Omental fat pad (tissue), 4 donors: Measurements from ENCODE around the gene PATE4. TPM values are rescaled to one million over a fixed set of nuclear protein-coding genes. Genes with fewer than 3 reads are reported as not detected.
"Not testable (repeated sequence)": the region's sequence is repeated elsewhere in the genome, so short reads cannot be mapped to it uniquely, and the experiment has no call there.

Experiments used
- ATAC-seq: fragments of 150-250 bp; one replicate; pipeline ENCODE4 v1.9.1; 2016; ENCODE audit warnings: mild to moderate bottlenecking, moderate library complexity; ENCODE audit not compliant: low FRiP score
- DNase-seq: peaks from one replicate; pipeline ENCODE4 v3.0.0-alpha.2; 2019; ENCODE audit warnings: low spot score
- CTCF ChIP-seq, 3 donors: fragments of 450-650 bp; IDR thresholded peaks; one replicate each; pipeline ENCODE4 v1.5.1; 2016 to 2017; ENCODE audit warnings: antibody characterized with exemption in 3 of 3, mild to moderate bottlenecking in 3 of 3, moderate library complexity in 2 of 3
- total RNA-seq, 4 donors: library from RNA; depleted of rRNA; stranded (reverse); fragments of >200 nt; gene quantifications; one replicate each; pipeline ENCODE4 v1.1.0, GENCODE V29; 2016

PATE4 gene
- total RNA-seq, 4 donors from 2014 or later, result not detected

GRCh38 chr11:125802387-125802786, 30.7 kb upstream of the PATE4 start:
- ATAC-seq, result no peak
- no peak for DNase-seq
- TF ChIP-seq CTCF (IDR thresholded peaks at IDR 0.05), result no peak

- ATAC-seq (no peak), DNase-seq (no peak)
- no peak for TF ChIP-seq CTCF (IDR thresholded peaks at IDR 0.05)
Measured at GRCh38 chr11:125807909-125808308, 25.2 kb upstream of the PATE4 start.

- ATAC-seq, result no peak
- no peak for TF ChIP-seq CTCF (IDR thresholded peaks at IDR 0.05)
- no peak for DNase-seq
Measured at GRCh38 chr11:125835748-125836147, 2.6 kb downstream of the PATE4 start.

- DNase-seq, result no peak
- no peak for TF ChIP-seq CTCF (IDR thresholded peaks at IDR 0.05)
- ATAC-seq, result no peak
Measured at GRCh38 chr11:125842321-125842948, 9.3 kb downstream of the PATE4 start.

GRCh38 chr11:125846188-125846587, 13.1 kb downstream of the PATE4 start:
- TF ChIP-seq CTCF (IDR thresholded peaks at IDR 0.05), result no peak
- DNase-seq (no peak), ATAC-seq (no peak)

GRCh38 chr11:125857670-125858069, 24.6 kb downstream of the PATE4 start:
- DNase-seq, ATAC-seq: not testable (repeated sequence)

- not testable (repeated sequence) for ATAC-seq, DNase-seq
Measured at GRCh38 chr11:125862786-125863185, 29.7 kb downstream of the PATE4 start.

- DNase-seq, ATAC-seq: not testable (repeated sequence)
Measured at GRCh38 chr11:125865354-125865753, 32.2 kb downstream of the PATE4 start.

- DNase-seq, result no peak
- ATAC-seq, result no peak
- no peak for TF ChIP-seq CTCF (IDR thresholded peaks at IDR 0.05)
Measured at GRCh38 chr11:125869521-125869920, 36.4 kb downstream of the PATE4 start.
